Neuronal stem cell (in vitro differentiated cells): ENCODE measurements around the gene CSH1.
"Not testable (repeated sequence)": the region's sequence is repeated elsewhere in the genome, so short reads cannot be mapped to it uniquely, and the experiment has no call there.

Experiments used
- DNase-seq: peaks from one replicate; pipeline ENCODE4 v3.0.0-alpha.2; 2013; ENCODE audit warnings: low spot score
- H2AFZ ChIP-seq: one replicate; pipeline ENCODE4 v1.6.1; 2013; ENCODE audit warnings: mild to moderate bottlenecking, low read length, inconsistent platforms
- H2AK5ac ChIP-seq: 2 replicates; pipeline ENCODE4 v1.6.1; 2013; ENCODE audit warnings: low read depth, mild to moderate bottlenecking, inconsistent platforms, low read length, moderate library complexity, mixed read lengths
- H2BK120ac ChIP-seq: 2 replicates; pipeline ENCODE4 v1.6.1; 2013; ENCODE audit warnings: low read depth, mild to moderate bottlenecking, inconsistent platforms, low read length, moderate library complexity, mixed read lengths
- H2BK12ac ChIP-seq: one replicate; pipeline ENCODE4 v1.6.1; 2013; ENCODE audit warnings: low read length, inconsistent platforms
- H2BK15ac ChIP-seq: 2 replicates; pipeline ENCODE4 v1.6.1; 2013; ENCODE audit warnings: mild to moderate bottlenecking, low read length, inconsistent platforms, mixed read lengths
- H2BK5ac ChIP-seq: one replicate; pipeline ENCODE4 v1.6.1; 2013; ENCODE audit warnings: inconsistent platforms, mild to moderate bottlenecking, low read length, moderate library complexity
- H3K14ac ChIP-seq: one replicate; pipeline ENCODE4 v1.6.1; 2013; ENCODE audit warnings: low read length, inconsistent platforms
- H3K18ac ChIP-seq: 2 replicates; pipeline ENCODE4 v1.6.1; 2013; ENCODE audit warnings: low read length, inconsistent platforms
- H3K23ac ChIP-seq: 2 replicates; pipeline ENCODE4 v1.6.1; 2013; ENCODE audit warnings: low read depth, mild to moderate bottlenecking, mixed read lengths, low read length, inconsistent platforms; ENCODE audit not compliant: poor library complexity
- H3K27ac ChIP-seq: replicated peaks from 3 replicates; pipeline ENCODE4 v1.5.1; 2013; ENCODE audit warnings: low read length, inconsistent platforms
- H3K27me3 ChIP-seq, 3 experiments: 2 replicates each; pipeline ENCODE4 v1.6.1; 2013; ENCODE audit warnings: low read length in 3 of 3, mild to moderate bottlenecking in 2 of 3, inconsistent platforms in 1 of 3, low read depth in 1 of 3, mixed read lengths in 1 of 3, moderate library complexity in 1 of 3; ENCODE audit not compliant: control insufficient read depth in 3 of 3, insufficient read depth in 3 of 3
- H3K36me3 ChIP-seq, 2 donors: replicated peaks in 1 of 2; 2 replicates each; pipeline ENCODE4 v1.6.1; 2013; ENCODE audit warnings: low read length in 2 of 2; ENCODE audit not compliant: control insufficient read depth in 2 of 2, insufficient read depth in 2 of 2
- H3K4ac ChIP-seq: 2 replicates; pipeline ENCODE4 v1.6.1; 2013; ENCODE audit warnings: inconsistent platforms, mild to moderate bottlenecking, low read length, moderate library complexity
- H3K4me1 ChIP-seq, 2 donors: 1 replicate in 1 of 2; 2 replicates in 1 of 2; pipeline ENCODE4 v1.6.1; 2013; ENCODE audit warnings: low read length in 2 of 2, low read depth in 1 of 2; ENCODE audit not compliant: control insufficient read depth in 2 of 2, insufficient read depth in 1 of 2
- H3K4me2 ChIP-seq: one replicate; pipeline ENCODE4 v1.6.1; 2013; ENCODE audit warnings: mild to moderate bottlenecking, low read length, inconsistent platforms; ENCODE audit not compliant: insufficient read depth, poor library complexity, severe bottlenecking
- H3K4me3 ChIP-seq, 2 donors: 2 replicates each; pipeline ENCODE4 v1.5.1; 2013; ENCODE audit warnings: low read length in 2 of 2, mild to moderate bottlenecking in 2 of 2, inconsistent platforms in 1 of 2, moderate library complexity in 1 of 2
- H3K79me1 ChIP-seq: one replicate; pipeline ENCODE4 v1.6.1; 2013; ENCODE audit warnings: low read depth, mild to moderate bottlenecking, inconsistent platforms, low read length, moderate library complexity
- H3K9ac ChIP-seq: one replicate; pipeline ENCODE4 v1.6.1; 2013; ENCODE audit warnings: mild to moderate bottlenecking, low read depth, low read length, inconsistent platforms; ENCODE audit not compliant: poor library complexity
- H3K9me3 ChIP-seq, 2 donors: replicated peaks in 1 of 2; 2 replicates each; pipeline versions ENCODE3 to v1.6.1; 2013; ENCODE audit warnings: low read length in 2 of 2, mild to moderate bottlenecking in 2 of 2, inconsistent platforms in 1 of 2, low read depth in 1 of 2, mixed read lengths in 1 of 2, moderate library complexity in 1 of 2; ENCODE audit not compliant: control insufficient read depth in 2 of 2, insufficient read depth in 1 of 2
- H4K8ac ChIP-seq: one replicate; pipeline ENCODE4 v1.6.1; 2013; ENCODE audit warnings: low read depth, mild to moderate bottlenecking, inconsistent platforms, low read length, moderate library complexity
- H4K91ac ChIP-seq: one replicate; pipeline ENCODE4 v1.6.1; 2013; ENCODE audit warnings: low read length, low read depth, mild to moderate bottlenecking, inconsistent platforms; ENCODE audit not compliant: poor library complexity
- WGBS, 2 donors: extraction: QIAGEN DNeasy Blood & Tissue Kit; methylation state at CpG; one replicate each; pipeline ENCODE4 v1.1.7; 2013; ENCODE audit warnings: missing lambda C conversion rate in 2 of 2, mixed read lengths in 1 of 2; ENCODE audit not compliant: insufficient read length in 2 of 2, insufficient replicate concordance in 1 of 2; ENCODE audit errors: extremely low coverage in 2 of 2; 5-methylcytosine and 5-hydroxymethylcytosine counted together

The CSH1 gene

GRCh38 chr17:63925615-63926014 is 29.2 kb upstream of the CSH1 start:
- Histone ChIP-seq H3K14ac (peak overlapping the region; percentile 21), H3K4me1 (peaks cover 0 to 2% of the 10 kb centered on the region in 2 donors), H2BK5ac (no peak overlapping the region), H3K27ac (no peak overlapping the region), H3K27me3 (peaks cover 0 to 4% (median 0%) of the 10 kb centered on the region in 3 experiments), H2AK5ac (peak overlapping the region; percentile 75), H2AFZ (no peak overlapping the region), H4K91ac (no peak overlapping the region), H2BK120ac (no peak overlapping the region), H3K9ac (no peak overlapping the region), H3K18ac (peak overlapping the region; percentile 76), H3K4ac (no peak overlapping the region), H3K23ac (peak overlapping the region; percentile 12), H3K4me2 (no peak overlapping the region), H3K4me3 (no peak overlapping the region), H2BK12ac (no peak overlapping the region), H4K8ac (no peak overlapping the region), H2BK15ac (no peak overlapping the region), H3K79me1 (no peaks in the 10 kb centered on the region), H3K36me3 (no peaks in the 10 kb centered on the region), H3K9me3 (no peaks in the 10 kb centered on the region)
- DNase-seq, result no peak
- WGBS, 2 donors, result no CpG with 5 or more reads among the region's 5 CpGs

GRCh38 chr17:63922402-63922801 is 26.0 kb upstream of the CSH1 start:
- H3K79me1 ChIP-seq, H2BK5ac ChIP-seq, H3K4me3 ChIP-seq, H3K18ac ChIP-seq, H3K14ac ChIP-seq, H2BK15ac ChIP-seq, H3K9me3 ChIP-seq, H3K23ac ChIP-seq, H3K4me2 ChIP-seq, DNase-seq, H3K9ac ChIP-seq, H2AFZ ChIP-seq, H3K36me3 ChIP-seq, H3K27me3 ChIP-seq, H3K4me1 ChIP-seq, H2AK5ac ChIP-seq, H2BK120ac ChIP-seq, H2BK12ac ChIP-seq, H4K8ac ChIP-seq, H3K4ac ChIP-seq, H3K27ac ChIP-seq, H4K91ac ChIP-seq: not testable (repeated sequence)
- WGBS, 2 donors, result no CpG with 5 or more reads among the region's 9 CpGs

GRCh38 chr17:63920779-63921178 is 24.4 kb upstream of the CSH1 start:
- H3K4me1 ChIP-seq, H3K23ac ChIP-seq, H4K8ac ChIP-seq, H2BK15ac ChIP-seq, H4K91ac ChIP-seq, H3K27ac ChIP-seq, H3K9me3 ChIP-seq, H3K9ac ChIP-seq, DNase-seq, H3K36me3 ChIP-seq, H2BK12ac ChIP-seq, H3K18ac ChIP-seq, H3K4me3 ChIP-seq, H3K4me2 ChIP-seq, H3K79me1 ChIP-seq, H2BK120ac ChIP-seq, H3K14ac ChIP-seq, H2BK5ac ChIP-seq, H2AFZ ChIP-seq, H3K4ac ChIP-seq, H3K27me3 ChIP-seq, H2AK5ac ChIP-seq: not testable (repeated sequence)
- WGBS, 2 donors, result no CpG with 5 or more reads among the region's 5 CpGs

- H2BK15ac ChIP-seq, H2AFZ ChIP-seq, H3K4me1 ChIP-seq, H3K27me3 ChIP-seq, H3K23ac ChIP-seq, H3K18ac ChIP-seq, DNase-seq, H2BK12ac ChIP-seq, H3K4me3 ChIP-seq, H3K9me3 ChIP-seq, H3K4me2 ChIP-seq, H2AK5ac ChIP-seq, H3K79me1 ChIP-seq, H3K9ac ChIP-seq, H2BK5ac ChIP-seq, H3K36me3 ChIP-seq, H4K91ac ChIP-seq, H3K14ac ChIP-seq, H3K4ac ChIP-seq, H2BK120ac ChIP-seq, H4K8ac ChIP-seq, H3K27ac ChIP-seq: not testable (repeated sequence)
- WGBS, 2 donors, result no CpG with 5 or more reads among the region's 6 CpGs
These were observed 23.7 kb upstream of the CSH1 start for GRCh38 chr17:63920050-63920449.
